CD4-positive, alpha-beta memory T cell (primary cell): ENCODE data around the gene C3orf52. TPM values are rescaled to one million over a fixed set of nuclear protein-coding genes. Genes with fewer than 3 reads are reported as not detected.

Source experiments
- CTCF ChIA-PET: fragments of 350-600 bp; sonication (Branson Sonifier 250); formaldehyde crosslinking; loops from one replicate; lab custom pipeline; 2021; ENCODE audit warnings: inconsistent platforms; ENCODE audit not compliant: partially characterized antibody; lab: Charles Lee
- POLR2A ChIA-PET: fragments of 350-600 bp; sonication (Branson Sonifier 250); formaldehyde crosslinking; loops from one replicate; lab custom pipeline; 2021; ENCODE audit not compliant: partially characterized antibody; lab: Charles Lee
- DNase-seq, 5 donors: peaks; one replicate each; pipeline versions ENCODE4 v3.0.0 to v3.0.0-alpha.2; 2020 to 2022; ENCODE audit warnings: mixed read lengths in 1 of 5
- H3K27ac ChIP-seq: one replicate; pipeline ENCODE4 v1.7.0; 2013; ENCODE audit warnings: low read depth, low read length
- H3K27me3 ChIP-seq: 2 replicates; pipeline ENCODE4 v1.7.0; 2013; ENCODE audit warnings: mild to moderate bottlenecking, low read length, moderate library complexity; ENCODE audit not compliant: insufficient read depth
- H3K36me3 ChIP-seq: 2 replicates; pipeline ENCODE4 v1.7.0; 2013; ENCODE audit warnings: mild to moderate bottlenecking, low read length, moderate library complexity; ENCODE audit not compliant: insufficient read depth
- H3K4me1 ChIP-seq: 2 replicates; pipeline ENCODE4 v1.7.0; 2013; ENCODE audit warnings: mild to moderate bottlenecking, low read length, moderate library complexity; ENCODE audit not compliant: insufficient read depth
- H3K4me3 ChIP-seq, 2 donors: one replicate each; pipeline ENCODE4 v1.7.0; 2013; ENCODE audit warnings: low read length in 2 of 2, mild to moderate bottlenecking in 1 of 2
- H3K9me3 ChIP-seq, 2 donors: one replicate each; pipeline ENCODE4 v1.7.0; 2013; ENCODE audit warnings: low read length in 2 of 2, control low read depth in 1 of 2; ENCODE audit not compliant: control insufficient read depth in 1 of 2
- H3K27ac Mint-ChIP-seq, 7 donors: one replicate each; pipeline ENCODE4 v1.8.0; 2020 to 2021; ENCODE audit warnings: mixed read lengths in 7 of 7, mild to moderate bottlenecking in 6 of 7, inconsistent platforms in 3 of 7, moderate library complexity in 3 of 7
- H3K27me3 Mint-ChIP-seq, 2 donors: one replicate each; pipeline ENCODE4 v1.8.0; 2020 to 2021; ENCODE audit warnings: mixed read lengths in 2 of 2
- H3K36me3 Mint-ChIP-seq, 2 donors: one replicate each; pipeline ENCODE4 v1.8.0; 2020 to 2021; ENCODE audit warnings: mixed read lengths in 2 of 2, inconsistent platforms in 1 of 2, mild to moderate bottlenecking in 1 of 2
- H3K4me1 Mint-ChIP-seq, 4 donors: one replicate each; pipeline ENCODE4 v1.8.0; 2020 to 2021; ENCODE audit warnings: mixed read lengths in 4 of 4, mild to moderate bottlenecking in 1 of 4
- H3K4me3 Mint-ChIP-seq, 8 donors: one replicate each; pipeline ENCODE4 v1.8.0; 2020 to 2021; ENCODE audit warnings: mixed read lengths in 8 of 8, mild to moderate bottlenecking in 7 of 8, moderate library complexity in 6 of 8, inconsistent platforms in 3 of 8
- H3K9me3 Mint-ChIP-seq, 8 donors: one replicate each; pipeline ENCODE4 v1.8.0; 2020 to 2021; ENCODE audit warnings: mixed read lengths in 8 of 8, mild to moderate bottlenecking in 5 of 8, inconsistent platforms in 3 of 8, moderate library complexity in 1 of 8
- intact Hi-C: fragments of 100-400 bp; cut with micrococcal nuclease; formaldehyde crosslinking; loops from one replicate; pipeline ENCODE4 v1.15.1; 2023
- polyA plus RNA-seq, 2 donors: library from polyadenylated mRNA; unstranded; fragments of 300-500 nt; fragmentation: Illumina TruSeq; gene quantifications; one replicate each; pipeline ENCODE4 v1.2.3, GENCODE V29; 2021
- total RNA-seq, 2 experiments: library from RNA; stranded (reverse); gene quantifications; one replicate each; pipeline ENCODE4 v1.2.3, GENCODE V29; 2021

Gene C3orf52
- total and polyA plus RNA-seq, 4 experiments from 2014 or later = 0.47 to 2.3 (median 2.0) TPM

GRCh38 chr3:112104774-112105173 is 18.6 kb downstream of the C3orf52 start:
- Mint-ChIP-seq H3K27me3 (peaks cover 0 to 2% of the 10 kb centered on the region in 2 donors), H3K36me3 (peaks cover 0 to 4% of the 10 kb centered on the region in 2 donors), H3K27ac (no peak overlapping the region), H3K4me3 (no peak overlapping the region), H3K4me1 (no peaks in the 10 kb centered on the region), H3K9me3 (no peaks in the 10 kb centered on the region)
- H3K27ac ChIP-seq = no peak overlapping the region
- H3K4me3 ChIP-seq = no peak overlapping the region
- DNase-seq = no peak
- POLR2A ChIA-PET = no interaction called here
- H3K27me3 ChIP-seq = no peaks in the 10 kb centered on the region
- no peaks in the 10 kb centered on the region for H3K9me3 ChIP-seq
- no peaks in the 10 kb centered on the region for H3K4me1 ChIP-seq
- intact Hi-C loops = no loop called here
- CTCF ChIA-PET = no interaction called here
- no peaks in the 10 kb centered on the region for H3K36me3 ChIP-seq

GRCh38 chr3:112109322-112109721 is 23.1 kb downstream of the C3orf52 start:
- H3K4me3 Mint-ChIP-seq = no peak overlapping the region
- H3K9me3 ChIP-seq = no peaks in the 10 kb centered on the region
- CTCF ChIA-PET = interaction anchor here (0.7 to 3.7 kb wide), 7 partner anchors 9 to 452 kb away, joined by 3 to 52 read pairs (median 3); partner anchors contain the start of genes ATG3, GCSAM, SLC35A5 and SLC9C1
- no peaks in the 10 kb centered on the region for H3K27me3 ChIP-seq
- no peaks in the 10 kb centered on the region for H3K4me1 ChIP-seq
- H3K27ac ChIP-seq = no peak overlapping the region
- no peaks in the 10 kb centered on the region for H3K27me3 Mint-ChIP-seq
- peaks cover 0 to 1% of the 10 kb centered on the region in 2 donors for H3K36me3 Mint-ChIP-seq
- POLR2A ChIA-PET = no interaction called here
- peak overlapping the region in 1 of 7 donors; percentile 49 for H3K27ac Mint-ChIP-seq
- H3K9me3 Mint-ChIP-seq = no peaks in the 10 kb centered on the region
- H3K4me3 ChIP-seq = no peak overlapping the region
- H3K36me3 ChIP-seq = no peaks in the 10 kb centered on the region
- no peak for DNase-seq
- peaks cover 8% of the 10 kb centered on the region in 4 donors for H3K4me1 Mint-ChIP-seq
- intact Hi-C loops = no loop called here

- POLR2A ChIA-PET = interaction anchor here (1.0 to 1.2 kb wide), 7 partner anchors 10 to 450 kb away, joined by 3 to 5 read pairs (median 4); partner anchors contain the start of genes ATG3, GCSAM and SLC35A5
- Mint-ChIP-seq H3K4me1 (peaks cover 8 to 10% (median 8%) of the 10 kb centered on the region in 4 donors), H3K4me3 (no peak overlapping the region)
These were observed 25.7 kb downstream of the C3orf52 start for GRCh38 chr3:112111785-112112402.

GRCh38 chr3:112114576-112115160 is 28.5 kb downstream of the C3orf52 start:
- intact Hi-C loops = loop anchor here (5.0 kb wide), 1 partner anchor 53 kb away; no protein-coding TSS in a partner anchor

More at GRCh38 chr3:112111785-112112402, 25.7 kb downstream of the C3orf52 start:
- CTCF ChIA-PET = interaction anchor here (0.6 to 3.7 kb wide), 59 partner anchors 8 to 446 kb away, joined by 3 to 52 read pairs (median 5); partner anchors contain the start of genes BTLA, CD200, GCSAM and SLC9C1
- H3K4me1 ChIP-seq = no peaks in the 10 kb centered on the region
- Mint-ChIP-seq H3K36me3 (peaks cover 1 to 2% of the 10 kb centered on the region in 2 donors), H3K9me3 (no peaks in the 10 kb centered on the region), H3K27ac (peak overlapping the region in 5 of 7 donors; percentile 10 to 75 (median 59)), H3K27me3 (no peaks in the 10 kb centered on the region)
- H3K9me3 ChIP-seq = no peaks in the 10 kb centered on the region
- intact Hi-C loops = loop anchor here (1.0 to 5.0 kb wide), 9 partner anchors 17 to 419 kb away; no protein-coding TSS in a partner anchor
- H3K4me3 ChIP-seq = no peak overlapping the region
- H3K36me3 ChIP-seq = no peaks in the 10 kb centered on the region
- H3K27ac ChIP-seq = no peak overlapping the region
- DNase-seq = peak; percentile 70 to 76 (median 73)
- H3K27me3 ChIP-seq = no peaks in the 10 kb centered on the region

GRCh38 chr3:112115161-112115739 is 29.1 kb downstream of the C3orf52 start:
- H3K27me3 ChIP-seq = no peaks in the 10 kb centered on the region
- Mint-ChIP-seq H3K36me3 (peaks cover 4 to 5% of the 10 kb centered on the region in 2 donors), H3K27me3 (no peaks in the 10 kb centered on the region), H3K27ac (peak overlapping the region in 4 of 7 donors; percentile 31 to 79 (median 57)), H3K4me1 (peaks cover 21 to 29% (median 22%) of the 10 kb centered on the region in 4 donors), H3K4me3 (peak overlapping the region in 1 of 8 donors; percentile 15), H3K9me3 (no peaks in the 10 kb centered on the region)
- no peak overlapping the region for H3K4me3 ChIP-seq
- H3K27ac ChIP-seq = no peak overlapping the region
- intact Hi-C loops = no loop called here
- peaks cover 12% of the 10 kb centered on the region for H3K4me1 ChIP-seq
- DNase-seq = no peak
- no peaks in the 10 kb centered on the region for H3K9me3 ChIP-seq
- CTCF ChIA-PET = interaction anchor here (0.9 to 2.4 kb wide), 3 partner anchors 10 to 22 kb away, joined by 3 to 14 read pairs (median 5); partner anchors contain the start of gene GCSAM
- POLR2A ChIA-PET = no interaction called here
- no peaks in the 10 kb centered on the region for H3K36me3 ChIP-seq

More at GRCh38 chr3:112114576-112115160, 28.5 kb downstream of the C3orf52 start:
- ChIA-PET POLR2A (no interaction called here), CTCF (interaction anchor here (0.9 to 2.4 kb wide), 3 partner anchors 11 to 23 kb away, joined by 3 to 14 read pairs (median 5); partner anchors contain the start of gene GCSAM)
- Histone ChIP-seq H3K9me3 (no peaks in the 10 kb centered on the region), H3K4me1 (peaks cover 6% of the 10 kb centered on the region), H3K4me3 (no peak overlapping the region), H3K27ac (no peak overlapping the region), H3K36me3 (no peaks in the 10 kb centered on the region), H3K27me3 (no peaks in the 10 kb centered on the region)
- H3K36me3 Mint-ChIP-seq = peaks cover 4 to 5% of the 10 kb centered on the region in 2 donors
- H3K4me3 Mint-ChIP-seq = no peak overlapping the region
- peak overlapping the region in 3 of 7 donors; percentile 31 to 79 (median 41) for H3K27ac Mint-ChIP-seq
- peaks cover 15 to 23% (median 17%) of the 10 kb centered on the region in 4 donors for H3K4me1 Mint-ChIP-seq
- no peak for DNase-seq
- H3K27me3 Mint-ChIP-seq = no peaks in the 10 kb centered on the region
- no peaks in the 10 kb centered on the region for H3K9me3 Mint-ChIP-seq

- intact Hi-C loops = no loop called here
These were observed 29.7 kb downstream of the C3orf52 start for GRCh38 chr3:112115806-112116383.

More at GRCh38 chr3:112115806-112116383, 29.7 kb downstream of the C3orf52 start:
- Histone ChIP-seq H3K27ac (no peak overlapping the region), H3K4me1 (peaks cover 18% of the 10 kb centered on the region), H3K27me3 (no peaks in the 10 kb centered on the region), H3K9me3 (no peaks in the 10 kb centered on the region), H3K36me3 (no peaks in the 10 kb centered on the region), H3K4me3 (no peak overlapping the region)
- Mint-ChIP-seq H3K36me3 (peaks cover 4 to 5% of the 10 kb centered on the region in 2 donors), H3K4me1 (peaks cover 26 to 34% (median 27%) of the 10 kb centered on the region in 4 donors), H3K4me3 (no peak overlapping the region), H3K9me3 (no peaks in the 10 kb centered on the region), H3K27me3 (no peaks in the 10 kb centered on the region), H3K27ac (peak overlapping the region in 2 of 7 donors; percentile 14 to 68)
- DNase-seq = no peak
- ChIA-PET POLR2A (no interaction called here), CTCF (interaction anchor here (0.9 to 4.1 kb wide), 4 partner anchors 9 to 22 kb away, joined by 3 to 21 read pairs (median 10); partner anchors contain the start of gene GCSAM)
